Measurements from ENCODE around the gene B4GALT4.
"Not testable (repeated sequence)": the region's sequence is repeated elsewhere in the genome, so short reads cannot be mapped to it uniquely, and the experiment has no call there.

The B4GALT4 gene, protein sequence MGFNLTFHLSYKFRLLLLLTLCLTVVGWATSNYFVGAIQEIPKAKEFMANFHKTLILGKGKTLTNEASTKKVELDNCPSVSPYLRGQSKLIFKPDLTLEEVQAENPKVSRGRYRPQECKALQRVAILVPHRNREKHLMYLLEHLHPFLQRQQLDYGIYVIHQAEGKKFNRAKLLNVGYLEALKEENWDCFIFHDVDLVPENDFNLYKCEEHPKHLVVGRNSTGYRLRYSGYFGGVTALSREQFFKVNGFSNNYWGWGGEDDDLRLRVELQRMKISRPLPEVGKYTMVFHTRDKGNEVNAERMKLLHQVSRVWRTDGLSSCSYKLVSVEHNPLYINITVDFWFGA

DNA sequence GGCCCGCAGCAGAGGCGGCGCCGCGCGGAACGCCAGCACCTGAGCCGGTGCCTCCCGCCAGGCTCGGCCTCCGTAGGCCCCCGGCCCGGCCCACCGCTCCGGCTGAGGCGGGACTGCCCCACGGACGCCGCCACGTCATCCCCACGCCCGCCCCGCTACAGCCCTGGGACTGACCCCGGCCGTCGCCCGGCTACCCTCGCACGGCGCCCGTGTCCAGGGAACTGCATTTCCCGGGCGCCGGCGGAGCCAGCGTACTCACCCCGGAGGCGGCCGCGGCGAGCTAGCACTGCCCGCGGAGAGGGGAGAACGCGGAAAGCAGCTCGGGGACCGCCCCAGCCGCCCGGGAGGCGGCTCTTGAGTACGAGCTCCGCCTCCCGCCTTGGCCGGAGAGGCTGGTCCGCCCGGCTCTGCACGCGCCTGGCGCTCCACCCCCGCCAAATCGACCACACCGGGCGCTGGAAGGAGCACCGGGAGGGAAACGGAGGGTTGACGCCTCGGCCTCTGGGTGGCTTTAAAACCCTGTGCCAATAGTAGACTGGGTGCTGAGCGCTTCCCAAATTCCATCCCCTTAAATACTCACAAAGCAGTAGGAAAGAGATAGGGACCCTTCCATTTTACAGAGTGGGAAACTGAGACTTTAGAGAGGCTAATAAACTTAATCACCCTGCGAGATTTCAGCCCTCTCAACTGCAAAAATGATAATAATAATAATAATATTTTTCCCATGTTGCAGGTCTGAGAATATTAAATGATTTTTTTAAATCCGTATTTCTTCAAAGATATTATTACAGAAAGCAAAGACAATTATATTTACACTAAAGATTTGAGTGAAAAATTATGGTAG lies at the start of gene B4GALT4:
Gene B4GALT4 (minus strand): TSS at position 288 of the 844 bp plus-strand sequence. CDS start 10,779 bp downstream, outside the sequence.
- DNase-seq = peak; percentile 65

DNA sequence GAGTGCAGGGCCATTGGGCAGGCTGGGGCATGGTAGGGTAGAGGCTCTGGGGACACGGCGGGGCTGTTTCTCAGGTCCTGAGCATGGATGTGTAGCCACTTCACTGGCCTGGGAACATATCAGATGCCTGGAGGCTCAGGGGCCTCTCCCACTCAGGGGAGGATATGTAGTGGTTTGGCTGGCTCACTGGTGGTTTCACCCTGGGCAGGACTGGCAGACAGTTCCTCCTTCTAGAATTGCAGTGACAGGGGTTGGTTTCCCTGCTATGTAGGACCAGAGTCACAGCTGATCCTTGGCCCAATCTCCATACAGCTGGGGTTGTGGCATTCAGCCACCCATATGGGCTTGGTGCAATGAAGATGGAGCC lies 48.7 kb upstream of the B4GALT4 start:
- peak; percentile 39 for DNase-seq

GRCh38 chr3:119288669-119289403 lies 48.2 kb upstream of the B4GALT4 start:
- no peak for DNase-seq

DNA sequence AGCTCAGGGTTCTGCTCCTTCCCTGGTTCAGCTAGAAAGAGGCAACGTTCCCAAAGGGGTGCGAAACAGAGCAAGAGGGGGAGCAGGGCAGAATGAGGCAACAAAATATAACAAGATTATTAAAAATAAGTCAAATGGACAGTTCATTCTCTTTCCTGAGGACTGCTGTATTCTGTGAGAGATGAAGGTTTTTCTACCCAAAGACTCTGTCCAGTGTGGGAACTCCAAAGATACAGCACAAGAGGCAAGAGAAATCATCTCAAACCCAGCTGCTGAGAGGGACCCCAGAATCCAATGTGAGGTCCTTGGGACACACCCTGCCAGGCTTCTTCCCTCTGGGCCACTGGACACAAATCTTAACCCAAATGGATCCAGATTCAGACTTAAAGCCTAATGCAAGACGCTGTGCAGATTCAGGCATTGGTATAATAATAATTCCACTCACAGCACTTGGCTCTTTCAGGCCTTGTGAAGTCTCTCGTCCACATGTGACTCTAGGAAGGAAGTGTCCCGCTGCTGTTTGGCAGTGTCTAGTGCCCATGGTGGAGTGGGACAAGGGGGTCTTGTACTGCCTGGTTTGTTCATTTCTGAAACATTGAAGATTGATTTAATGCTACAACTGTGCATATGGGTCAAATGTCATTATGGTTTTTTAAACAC lies 39.0 kb upstream of the B4GALT4 start:
- no peak for DNase-seq

DNA sequence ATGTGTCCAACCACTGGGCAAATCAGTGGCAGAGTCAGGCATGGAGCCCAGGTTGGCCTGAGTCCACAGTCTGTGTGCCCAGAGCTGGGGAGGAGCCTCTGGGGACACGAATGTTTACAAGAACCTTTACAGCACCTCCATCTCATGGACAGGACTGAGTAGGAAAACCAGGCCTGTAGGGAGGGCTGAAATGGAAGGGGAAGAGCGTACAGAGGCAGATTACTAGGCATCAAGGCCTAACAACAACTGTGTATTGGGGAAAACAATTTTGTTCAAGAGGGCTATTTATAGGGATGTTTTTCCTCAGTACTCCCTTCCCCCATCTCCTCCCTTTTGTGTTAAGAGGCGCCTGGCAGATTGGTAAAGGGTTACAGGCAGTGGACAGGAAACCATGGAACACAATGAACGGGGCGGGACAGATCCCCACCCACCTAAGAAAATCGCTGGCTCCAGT lies 38.5 kb upstream of the B4GALT4 start:
- no peak for DNase-seq

- DNase-seq = no peak
Observed at GRCh38 chr3:119276680-119277079, 36.0 kb upstream of the B4GALT4 start.

GRCh38 chr3:119270212-119270611 lies 29.5 kb upstream of the B4GALT4 start:
- not testable (repeated sequence) for DNase-seq

- DNase-seq = no peak
Observed at GRCh38 chr3:119261055-119261454, 20.4 kb upstream of the B4GALT4 start.

GRCh38 chr3:119259821-119260220 lies 19.1 kb upstream of the B4GALT4 start:
- DNase-seq = no peak

DNA sequence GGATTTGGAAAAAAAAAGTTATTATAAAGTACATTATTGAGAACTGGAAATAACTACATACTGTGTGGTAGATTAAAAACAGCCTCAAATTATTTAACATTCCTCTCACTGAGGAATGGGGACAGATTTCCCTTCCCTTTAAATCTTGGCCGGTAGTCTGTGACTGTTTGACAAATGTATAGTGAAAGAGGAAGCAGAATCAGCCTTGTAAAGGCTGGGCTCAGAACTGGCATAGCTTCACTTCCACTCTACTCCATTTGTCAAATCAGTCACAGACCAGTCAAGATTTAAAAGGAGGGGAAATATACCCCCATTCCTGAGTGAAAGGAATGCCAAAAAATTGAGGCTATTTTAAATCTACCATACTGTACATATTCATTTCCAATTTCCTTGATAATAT lies 18.2 kb upstream of the B4GALT4 start:
- DNase-seq = no peak

DNA sequence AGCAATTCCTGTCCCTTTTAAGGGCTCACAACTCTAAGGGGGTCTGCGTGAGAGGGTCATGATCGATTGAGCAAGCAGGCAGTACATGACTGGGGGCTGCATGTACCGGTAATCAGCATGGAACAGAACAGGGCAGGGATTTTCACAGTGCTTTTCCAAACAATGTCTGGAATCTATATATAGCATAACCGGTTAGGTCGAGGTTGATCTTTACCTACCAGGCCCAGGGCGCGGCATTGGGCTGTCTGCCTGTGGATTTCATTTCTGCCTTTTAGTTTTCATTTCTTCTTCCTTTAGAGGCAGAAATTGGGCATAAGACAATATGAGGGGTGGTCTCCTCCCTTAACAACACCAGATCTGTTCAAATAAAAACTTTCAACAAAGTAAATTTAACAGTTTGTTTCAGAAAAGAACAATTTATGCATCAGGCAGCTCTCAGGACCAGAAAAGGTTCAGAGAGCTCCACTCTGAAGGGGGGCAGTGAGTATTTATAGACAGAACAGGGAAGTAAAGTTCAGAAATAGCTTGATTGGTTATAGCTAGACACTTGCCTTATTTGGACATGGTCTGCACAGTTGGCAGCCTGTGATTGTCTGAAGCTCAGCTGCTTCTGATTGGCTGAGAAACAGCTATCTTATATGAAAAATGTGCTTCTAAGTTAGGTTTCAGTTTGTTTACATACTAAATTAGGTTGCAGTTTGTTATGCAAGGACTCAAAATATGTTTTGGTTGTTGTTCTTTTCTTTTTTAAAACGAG lies 17.2 kb upstream of the B4GALT4 start:
- DNase-seq = no peak

GRCh38 chr3:119257111-119257510 lies 16.4 kb upstream of the B4GALT4 start:
- DNase-seq = no peak

- DNase-seq = no peak
Observed at GRCh38 chr3:119255214-119255613, 14.5 kb upstream of the B4GALT4 start.

DNA sequence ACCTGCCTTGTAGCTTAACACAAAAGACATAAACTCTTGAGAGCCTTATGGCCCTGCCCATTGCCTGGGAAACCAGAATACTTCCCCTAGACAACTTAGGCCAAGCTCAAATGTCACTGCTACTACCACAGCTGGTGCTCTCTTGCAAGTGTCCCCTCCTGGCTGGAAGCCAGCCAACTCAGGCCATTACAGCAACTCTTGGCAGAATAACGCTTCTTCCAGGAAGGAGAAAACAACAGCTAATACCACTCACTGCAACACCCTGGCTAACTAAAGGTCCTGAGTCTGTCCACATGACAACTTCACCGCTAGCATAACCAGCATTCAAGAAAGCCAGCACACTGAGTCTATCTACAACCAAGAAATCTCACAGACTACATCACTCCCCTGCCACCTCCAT lies 5.1 kb upstream of the B4GALT4 start:
- no peak for DNase-seq

DNA sequence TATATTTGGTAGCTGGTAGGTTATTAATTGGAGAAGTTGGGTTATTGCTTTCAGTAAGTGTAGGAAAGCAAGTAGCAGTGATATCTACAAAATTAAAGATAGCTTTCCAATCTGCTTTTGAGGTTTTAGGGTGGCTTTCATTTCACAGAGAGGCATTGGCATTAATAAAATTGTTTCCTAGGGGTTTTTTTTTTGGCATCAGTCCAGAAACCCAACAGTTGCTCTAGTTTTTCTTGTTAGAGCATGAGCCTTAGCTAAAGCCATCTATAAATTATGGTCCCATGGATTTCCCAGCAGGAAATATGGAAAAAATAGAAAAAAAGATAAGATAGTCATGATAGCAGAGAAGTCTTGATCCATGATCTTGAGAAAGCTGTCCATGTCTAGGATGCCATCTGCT lies 3.0 kb upstream of the B4GALT4 start:
- DNase-seq = no peak

DNA sequence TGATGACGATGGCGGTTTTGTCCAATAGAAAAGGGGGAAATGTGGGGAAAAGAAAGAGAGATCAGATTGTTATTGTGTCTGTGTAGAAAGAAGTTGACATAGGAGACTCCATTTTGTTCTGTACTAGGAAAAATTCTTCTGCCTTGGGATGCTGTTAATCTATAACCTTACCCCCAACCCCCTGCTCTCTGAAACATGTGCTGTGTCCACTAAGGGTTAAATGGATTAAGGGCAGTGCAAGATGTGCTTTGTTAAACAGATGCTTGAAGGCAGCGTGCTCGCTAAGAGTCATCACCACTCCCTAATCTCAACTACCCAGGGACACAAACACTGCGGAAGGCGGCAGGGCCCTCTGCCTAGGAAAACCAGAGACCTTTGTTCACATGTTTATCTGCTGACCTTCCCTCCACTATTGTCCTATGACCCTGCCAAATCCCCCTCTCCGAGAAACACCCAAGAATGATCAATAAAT lies 2.4 kb upstream of the B4GALT4 start:
- DNase-seq = not testable (repeated sequence)

DNA sequence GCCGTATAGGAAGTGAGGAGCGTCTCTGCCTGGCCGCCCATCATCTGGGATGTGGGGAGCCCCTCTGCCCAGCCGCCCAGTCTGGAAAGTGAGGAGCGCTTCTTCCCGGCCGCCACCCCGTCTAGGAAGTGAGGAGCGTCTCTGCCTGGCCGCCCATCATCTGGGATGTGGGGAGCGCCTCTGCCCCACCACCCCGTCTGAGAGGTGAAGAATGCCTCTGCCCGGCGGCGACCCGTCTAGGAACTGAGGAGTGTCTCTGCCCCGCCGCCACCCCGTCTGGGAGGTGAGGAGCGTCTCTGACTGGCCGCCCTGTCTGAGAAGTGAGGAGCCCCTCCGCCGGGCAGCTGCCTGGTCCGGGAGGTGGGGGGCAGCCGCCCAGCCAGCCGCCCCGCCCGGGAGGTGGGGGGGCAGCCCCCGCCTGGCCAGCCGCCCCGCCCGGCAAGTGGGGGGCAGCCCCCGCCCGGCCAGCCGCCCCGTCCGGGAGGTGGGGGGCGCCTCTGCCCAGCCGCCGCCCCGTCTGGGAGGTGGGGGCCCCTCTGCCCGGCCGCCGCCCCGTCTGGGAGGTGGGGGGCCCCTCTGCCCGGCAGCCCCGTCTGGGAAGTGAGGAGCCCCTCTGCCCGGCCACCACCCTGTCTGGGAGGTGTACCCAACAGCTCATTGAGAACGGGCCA lies 1.8 kb upstream of the B4GALT4 start:
- DNase-seq = not testable (repeated sequence)

DNA sequence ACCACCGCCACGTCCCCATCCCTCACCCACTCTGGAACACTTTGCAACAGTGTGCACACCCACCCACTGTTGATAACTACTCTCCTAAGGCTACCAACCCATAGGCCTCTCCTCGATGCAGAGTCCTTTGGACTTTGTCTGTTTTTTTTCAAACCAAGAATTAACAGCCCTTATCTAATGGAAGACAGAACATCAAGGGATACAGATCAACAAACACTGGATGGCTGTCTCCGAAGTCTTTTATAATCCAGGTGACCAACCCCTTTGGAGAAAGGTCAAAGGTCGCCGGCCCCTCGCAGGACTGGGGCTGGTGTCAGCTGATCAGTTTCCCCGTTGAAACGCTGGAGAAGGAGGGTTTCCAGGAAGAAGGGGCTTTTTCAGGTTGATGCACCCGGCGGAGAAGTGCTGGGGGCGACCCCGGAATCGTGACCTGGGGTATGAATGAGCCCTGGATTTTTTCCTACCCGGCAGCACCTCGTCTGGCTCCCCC lies 532 bp downstream of the B4GALT4 start:
- no peak for DNase-seq

GRCh38 chr3:119239206-119239820 lies 1.4 kb downstream of the B4GALT4 start:
- DNase-seq = no peak

- no peak for DNase-seq
Observed at GRCh38 chr3:119238363-119238762, 2.3 kb downstream of the B4GALT4 start.

DNA sequence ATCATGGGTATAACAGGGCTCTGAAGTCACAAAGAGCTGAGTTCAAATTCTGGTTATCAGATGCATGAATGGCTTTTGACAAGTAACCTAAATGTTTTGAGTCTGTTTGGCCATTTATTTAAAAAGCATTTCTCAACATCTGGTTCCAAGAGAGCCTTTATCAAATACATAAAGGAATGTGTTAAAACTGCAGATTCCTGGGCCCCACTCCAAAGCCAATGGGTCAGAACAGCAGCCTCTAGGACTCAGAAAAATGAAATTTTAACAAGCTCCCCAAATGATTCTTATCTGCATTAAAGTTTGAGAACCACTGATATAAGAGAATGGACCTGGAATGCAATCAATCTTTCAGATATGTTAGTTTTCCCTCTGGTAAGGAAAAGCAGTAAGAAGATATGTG lies 3.4 kb downstream of the B4GALT4 start:
- DNase-seq = no peak
